Esophagus (tissue), 2 donors: Measurements from ENCODE around the gene PDE4D. TPM values are rescaled to one million over a fixed set of nuclear protein-coding genes. Genes with fewer than 3 reads are reported as not detected.
A peak's percentile ranks its signal among the peaks of the same experiment; 100 is the strongest.

Experiments used
- H3K27ac ChIP-seq, 2 donors: one replicate each; pipeline ENCODE4 v1.5.1; 2013; ENCODE audit warnings: low read depth in 2 of 2, mild to moderate bottlenecking in 2 of 2, inconsistent platforms in 1 of 2, low read length in 1 of 2, moderate library complexity in 1 of 2
- H3K27me3 ChIP-seq, 2 donors: one replicate each; pipeline ENCODE4 v1.6.1; 2013; ENCODE audit warnings: low read length in 2 of 2, control low read depth in 1 of 2, mild to moderate bottlenecking in 1 of 2; ENCODE audit not compliant: insufficient read depth in 2 of 2, control insufficient read depth in 1 of 2
- H3K36me3 ChIP-seq, 2 donors: one replicate each; pipeline ENCODE4 v1.6.1; 2013; ENCODE audit warnings: low read length in 1 of 2; ENCODE audit not compliant: control insufficient read depth in 2 of 2, insufficient read depth in 2 of 2
- H3K4me1 ChIP-seq, 2 donors: one replicate each; pipeline ENCODE4 v1.6.1; 2013; ENCODE audit warnings: low read length in 1 of 2; ENCODE audit not compliant: control insufficient read depth in 2 of 2, insufficient read depth in 2 of 2
- H3K4me3 ChIP-seq, 2 donors: one replicate each; pipeline ENCODE4 v1.5.1; 2013; ENCODE audit warnings: low read length in 2 of 2, mild to moderate bottlenecking in 2 of 2, low read depth in 1 of 2, moderate library complexity in 1 of 2
- H3K9me3 ChIP-seq, 2 donors: one replicate each; pipeline ENCODE4 v1.6.1; 2013; ENCODE audit warnings: mild to moderate bottlenecking in 2 of 2, low read depth in 1 of 2, low read length in 1 of 2, moderate library complexity in 1 of 2; ENCODE audit not compliant: control insufficient read depth in 2 of 2, insufficient read depth in 1 of 2
- whole genome bisulfite sequencing, 2 donors: extraction: QIAGEN DNeasy Blood & Tissue Kit; methylation state at CpG; one replicate each; pipeline ENCODE4 v1.1.7; 2013; 5-methylcytosine and 5-hydroxymethylcytosine counted together
- polyA plus RNA-seq, 2 donors: library from polyadenylated mRNA; stranded (reverse); fragments of 200-250 nt; gene quantifications; one replicate each; pipeline ENCODE4 v1.2.3, GENCODE V29; 2013
- donor health status: healthy with polysubstance abuse.
- donor health status: Bipolar disorder and iron deficiency.

PDE4D gene
- polyA plus RNA-seq, 2 donors, result 1.5 to 2.5 TPM

DNA sequence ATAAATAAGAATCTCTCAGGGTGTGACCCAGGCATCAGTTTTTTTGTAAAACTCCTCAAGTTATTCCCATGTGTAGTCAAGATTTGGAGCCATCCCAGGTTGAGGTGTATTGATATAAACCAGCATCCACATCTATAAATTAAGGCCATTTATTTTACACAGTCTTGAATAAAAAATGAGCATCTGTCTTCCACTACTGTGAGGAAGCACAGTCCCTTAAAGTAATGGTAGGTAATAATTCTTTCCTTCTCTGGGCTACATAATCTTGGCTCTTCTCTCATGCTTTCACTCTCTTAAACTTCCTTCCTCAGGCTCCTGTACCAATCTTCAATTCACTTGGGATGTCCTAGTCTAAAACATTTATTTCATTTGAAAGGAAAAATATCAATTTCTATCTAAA lies 110.3 kb downstream of the PDE4D start:
- no peak overlapping the region for H3K4me3 ChIP-seq
- H3K9me3 ChIP-seq, result no peaks in the 10 kb centered on the region
- H3K27ac ChIP-seq, result no peak overlapping the region
- no peaks in the 10 kb centered on the region for H3K27me3 ChIP-seq
- H3K36me3 ChIP-seq, result no peaks in the 10 kb centered on the region
- H3K4me1 ChIP-seq, result no peaks in the 10 kb centered on the region

DNA sequence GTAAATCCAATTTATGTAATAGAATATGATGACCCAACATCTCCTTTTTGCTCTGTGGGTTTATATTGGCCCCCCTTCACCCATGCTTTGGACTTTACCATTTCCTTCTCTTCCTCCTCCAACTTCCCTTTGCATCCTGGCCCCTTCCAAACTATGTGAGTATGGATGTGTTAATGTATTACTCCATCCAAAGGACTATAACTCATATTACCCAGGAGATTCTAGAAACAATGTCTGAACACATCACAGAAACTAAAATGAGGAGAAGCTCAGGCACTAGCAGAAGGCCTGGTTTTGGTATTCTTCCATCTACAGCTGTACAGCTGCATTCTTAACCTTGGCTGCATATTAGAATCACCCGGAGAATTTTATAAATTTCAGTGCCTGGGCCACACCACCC lies 110.7 kb downstream of the PDE4D start:
- H3K27me3 ChIP-seq, result no peaks in the 10 kb centered on the region
- no peak overlapping the region for H3K27ac ChIP-seq
- no peaks in the 10 kb centered on the region for H3K4me1 ChIP-seq
- WGBS, 2 donors, result 88% methylated on average over 1 of the region's 1 CpG
- H3K36me3 ChIP-seq, result no peaks in the 10 kb centered on the region
- H3K4me3 ChIP-seq, result no peak overlapping the region
- no peaks in the 10 kb centered on the region for H3K9me3 ChIP-seq

DNA sequence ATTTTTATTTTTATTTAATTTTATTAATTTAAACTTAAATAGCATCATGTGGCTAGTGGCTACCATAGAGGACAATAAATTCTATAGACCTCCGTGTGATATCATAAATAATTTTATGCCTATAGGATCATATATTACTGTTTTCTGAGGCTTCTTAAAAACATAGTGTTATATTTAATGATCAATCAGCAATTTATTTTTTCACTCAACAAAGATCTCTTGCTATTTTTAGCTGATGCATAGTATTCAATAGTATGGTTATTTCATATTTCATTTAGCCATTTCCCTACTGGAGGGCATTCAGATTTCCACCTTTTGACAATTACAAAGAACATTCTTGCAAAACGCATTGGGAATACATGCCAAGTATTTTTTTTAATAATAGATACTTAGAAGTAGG lies 114.1 kb downstream of the PDE4D start:
- Histone ChIP-seq H3K4me3 (no peak overlapping the region), H3K9me3 (no peaks in the 10 kb centered on the region), H3K27me3 (no peaks in the 10 kb centered on the region), H3K27ac (no peak overlapping the region), H3K36me3 (no peaks in the 10 kb centered on the region), H3K4me1 (no peaks in the 10 kb centered on the region)
- 79 to 87% methylated on average over 2 of the region's 2 CpGs for WGBS, 2 donors

DNA sequence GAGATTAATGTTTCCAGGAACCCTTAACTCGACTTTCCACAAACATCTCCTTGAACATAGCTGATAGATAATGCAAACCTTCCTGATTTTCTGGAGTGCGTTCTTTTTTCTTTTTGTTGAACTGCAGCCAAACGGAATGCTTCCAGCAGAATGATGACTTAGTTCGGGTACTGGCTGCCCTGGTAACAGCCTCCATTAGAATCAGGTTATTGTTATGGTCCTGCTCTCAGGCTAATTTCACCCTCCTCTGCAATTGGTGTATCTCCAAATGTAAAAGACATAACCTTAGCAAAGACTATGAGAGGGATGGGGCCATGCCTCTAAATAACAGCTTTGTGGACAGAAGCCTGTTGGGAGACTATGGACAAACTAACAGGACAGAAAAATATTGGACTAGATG lies 116.5 kb downstream of the PDE4D start:
- H3K4me3 ChIP-seq, result no peak overlapping the region
- H3K9me3 ChIP-seq, result no peaks in the 10 kb centered on the region
- 50 to 57% methylated on average over 4 of the region's 4 CpGs for WGBS, 2 donors

DNA sequence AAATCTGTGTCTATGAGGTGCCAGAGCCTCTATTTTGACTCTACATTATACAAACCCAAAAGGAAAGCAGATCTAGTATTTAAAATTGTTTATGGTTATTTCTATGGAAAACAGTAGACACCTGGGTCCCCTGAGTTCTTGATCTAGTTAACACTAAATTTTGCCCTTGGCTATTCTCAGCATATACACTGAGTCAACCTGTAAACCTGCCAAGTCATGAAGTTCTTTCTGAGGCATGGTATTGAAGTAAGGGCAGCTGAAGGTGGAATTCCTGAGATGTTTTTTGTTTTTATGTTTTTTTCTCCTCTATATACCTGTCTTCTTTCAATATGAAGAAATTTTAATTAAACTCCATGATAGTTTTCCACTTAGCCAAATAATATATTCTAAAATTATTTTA lies 120.2 kb downstream of the PDE4D start:
- Histone ChIP-seq H3K9me3 (no peaks in the 10 kb centered on the region), H3K36me3 (no peaks in the 10 kb centered on the region), H3K4me3 (no peak overlapping the region), H3K27ac (no peak overlapping the region), H3K27me3 (no peaks in the 10 kb centered on the region), H3K4me1 (no peaks in the 10 kb centered on the region)

More for the DNA sequence above, 116.5 kb downstream of the PDE4D start:
- Histone ChIP-seq H3K4me1 (no peaks in the 10 kb centered on the region), H3K27ac (no peak overlapping the region), H3K36me3 (no peaks in the 10 kb centered on the region), H3K27me3 (no peaks in the 10 kb centered on the region)

DNA sequence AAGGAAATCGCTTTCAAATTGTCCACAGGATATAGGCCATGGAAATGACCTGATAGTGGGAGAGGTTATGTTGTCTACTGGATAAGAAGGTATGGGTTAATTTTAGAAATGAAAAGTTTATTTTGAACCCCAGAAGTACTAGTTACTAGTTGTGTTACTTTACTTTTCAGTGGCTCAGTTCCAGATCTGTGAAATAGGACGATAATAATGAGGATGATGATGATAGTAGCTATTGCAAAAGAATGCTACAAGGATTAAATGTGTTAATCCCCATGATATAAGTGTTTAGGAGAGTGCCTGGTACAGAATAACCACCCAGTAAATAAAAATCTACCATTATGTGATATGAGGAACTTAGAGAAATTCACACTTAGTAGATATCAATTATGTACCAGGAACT lies 120.8 kb downstream of the PDE4D start:
- WGBS, 2 donors, result 70% methylated on average over 2 of the region's 2 CpGs
- no peaks in the 10 kb centered on the region for H3K9me3 ChIP-seq
- H3K27me3 ChIP-seq, result no peaks in the 10 kb centered on the region
- no peaks in the 10 kb centered on the region for H3K4me1 ChIP-seq
- no peaks in the 10 kb centered on the region for H3K36me3 ChIP-seq
- no peak overlapping the region for H3K4me3 ChIP-seq
- no peak overlapping the region for H3K27ac ChIP-seq

DNA sequence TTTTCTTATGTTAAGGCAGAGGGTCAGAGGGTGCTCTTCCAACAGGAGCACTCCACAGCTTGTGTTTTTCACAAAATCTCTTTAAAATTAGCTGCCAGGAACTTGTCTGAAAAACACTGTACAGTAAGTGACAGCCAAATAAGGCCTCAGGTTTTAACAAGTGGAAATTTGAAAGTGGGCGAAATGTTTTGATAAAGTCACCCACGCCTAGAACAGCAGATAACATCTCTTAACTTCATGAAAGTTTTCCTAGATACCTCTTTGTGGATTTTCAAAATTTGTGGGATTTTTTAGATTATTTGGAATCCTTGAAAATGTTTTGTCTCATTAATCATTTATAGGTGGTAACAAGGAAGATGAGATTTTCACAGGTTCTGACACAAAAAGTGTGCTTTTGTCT lies 121.3 kb downstream of the PDE4D start:
- no peak overlapping the region for H3K27ac ChIP-seq
- no peak overlapping the region for H3K4me3 ChIP-seq
- H3K36me3 ChIP-seq, result no peaks in the 10 kb centered on the region
- H3K9me3 ChIP-seq, result no peaks in the 10 kb centered on the region
- H3K27me3 ChIP-seq, result no peaks in the 10 kb centered on the region
- no peaks in the 10 kb centered on the region for H3K4me1 ChIP-seq
- 80 to 85% methylated on average over 2 of the region's 2 CpGs for WGBS, 2 donors

DNA sequence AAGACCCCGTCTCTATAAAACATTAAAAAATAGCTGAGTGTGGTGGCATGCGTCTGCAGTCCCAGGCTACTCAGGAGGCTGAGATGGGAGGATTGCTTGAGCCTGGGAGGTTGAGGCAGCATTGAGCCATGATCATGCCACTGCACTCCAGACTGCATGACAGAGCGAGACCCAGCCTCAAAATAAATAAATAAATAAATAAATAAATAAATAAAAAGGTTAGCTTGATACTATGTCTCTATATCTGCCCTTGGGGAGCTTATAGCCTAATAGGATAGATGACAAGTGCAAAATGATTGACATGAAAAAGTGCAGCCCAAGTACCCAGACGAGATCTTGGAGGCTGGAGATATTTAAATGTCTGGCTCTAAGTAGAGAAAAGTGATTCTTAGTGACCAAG lies 122.6 kb downstream of the PDE4D start:
- no peaks in the 10 kb centered on the region for H3K27me3 ChIP-seq
- H3K4me1 ChIP-seq, result peaks cover 0 to 3% of the 10 kb centered on the region in 2 donors
- WGBS, 2 donors, result 91 to 95% methylated on average over 4 of the region's 4 CpGs
- no peak overlapping the region for H3K4me3 ChIP-seq
- H3K9me3 ChIP-seq, result no peaks in the 10 kb centered on the region
- H3K27ac ChIP-seq, result no peak overlapping the region
- no peaks in the 10 kb centered on the region for H3K36me3 ChIP-seq

DNA sequence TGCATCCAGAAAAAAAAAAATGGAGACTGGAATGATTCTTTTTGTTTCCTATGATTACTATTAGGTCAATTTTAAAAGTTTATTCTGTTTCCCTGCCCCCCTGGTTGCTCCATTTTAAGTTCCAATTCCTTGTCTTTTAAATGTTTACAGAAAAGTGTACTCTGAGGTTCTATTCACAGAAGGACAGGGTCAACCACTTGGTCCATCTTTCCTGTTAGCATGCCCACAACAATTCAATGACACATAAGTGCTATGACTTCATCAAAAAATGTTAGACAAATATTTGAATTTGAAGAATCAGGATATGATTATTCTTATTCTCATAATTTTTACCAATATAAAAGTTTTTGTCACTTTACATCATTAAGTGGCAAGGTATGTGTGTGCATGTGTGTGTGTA lies 123.7 kb downstream of the PDE4D start:
- no peaks in the 10 kb centered on the region for H3K9me3 ChIP-seq
- H3K27ac ChIP-seq, result no peak overlapping the region
- no peak overlapping the region for H3K4me3 ChIP-seq
- H3K27me3 ChIP-seq, result no peaks in the 10 kb centered on the region
- H3K36me3 ChIP-seq, result no peaks in the 10 kb centered on the region
- peaks cover 0 to 3% of the 10 kb centered on the region in 2 donors for H3K4me1 ChIP-seq

DNA sequence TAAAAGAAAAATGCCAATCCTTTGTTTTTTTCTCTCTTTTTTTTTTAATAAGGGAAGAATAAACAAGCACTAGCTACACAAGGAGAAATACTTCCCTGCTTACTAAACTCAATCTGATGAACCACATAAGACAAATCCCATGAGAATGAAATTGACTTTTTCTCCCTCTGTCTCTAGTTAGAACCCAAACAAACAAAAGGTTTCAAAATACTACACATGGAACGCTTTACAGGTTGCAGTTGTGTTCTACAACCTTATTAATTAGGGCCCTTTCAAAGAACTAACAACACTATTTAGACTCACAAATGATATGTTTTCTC lies 124.5 kb downstream of the PDE4D start:
- Histone ChIP-seq H3K4me1 (peaks cover 0 to 3% of the 10 kb centered on the region in 2 donors), H3K27ac (no peak overlapping the region), H3K9me3 (no peaks in the 10 kb centered on the region), H3K36me3 (no peaks in the 10 kb centered on the region), H3K4me3 (peak overlapping the region in 1 of 2 donors; percentile 88), H3K27me3 (no peaks in the 10 kb centered on the region)
- WGBS, 2 donors, result 27 to 32% methylated on average over 1 of the region's 1 CpG
